Transverse colon (tissue), 4 donors: ENCODE results near the gene SVOP.

ENCODE experiments used
- CTCF ChIP-seq, 5 experiments: fragments of 200-600 bp in 3 of 5; fragments of 450-650 bp in 2 of 5; sonication (generic) in 3 of 5; IDR thresholded peaks; 1 replicate in 2 of 5; 2 replicates in 3 of 5; pipeline ENCODE4 v1.5.1; 2016 to 2017; ENCODE audit warnings: antibody characterized with exemption in 5 of 5, inconsistent platforms in 3 of 5, mild to moderate bottlenecking in 2 of 5, moderate library complexity in 1 of 5
- POLR2A ChIP-seq: fragments of 450-650 bp; IDR thresholded peaks from one replicate; pipeline ENCODE4 v1.6.1; 2016; ENCODE audit warnings: antibody characterized with exemption, mild to moderate bottlenecking, moderate library complexity
- POLR2AphosphoS5 ChIP-seq, 3 donors: sonication (generic); formaldehyde crosslinking; IDR thresholded peaks; one replicate each; pipeline ENCODE4 v1.6.1; 2016; ENCODE audit warnings: antibody characterized with exemption in 3 of 3

- TF ChIP-seq CTCF (IDR thresholded peaks at IDR 0.05): no peak
- TF ChIP-seq POLR2A: no peak
- no peak for TF ChIP-seq POLR2AphosphoS5 (IDR thresholded peaks at IDR 0.05)
These were observed 155.7 kb downstream of the SVOP start for GRCh38 chr12:108865169-108865568.
